Stomach smooth muscle (tissue), 2 donors: ENCODE data around the gene HLA-DMA.
"Not testable (repeated sequence)": the region's sequence is repeated elsewhere in the genome, so short reads cannot be mapped to it uniquely, and the experiment has no call there.

ENCODE experiments used
- H3K27ac ChIP-seq: one replicate; pipeline ENCODE4 v1.7.0; 2013; ENCODE audit warnings: mild to moderate bottlenecking, low read length, inconsistent platforms
- H3K27me3 ChIP-seq, 2 donors: one replicate each; pipeline ENCODE4 v1.7.0; 2013; ENCODE audit warnings: low read length in 2 of 2; ENCODE audit not compliant: insufficient read depth in 2 of 2, control insufficient read depth in 1 of 2
- H3K36me3 ChIP-seq, 2 donors: one replicate each; pipeline ENCODE4 v1.7.0; 2013; ENCODE audit warnings: low read length in 2 of 2; ENCODE audit not compliant: control insufficient read depth in 2 of 2, insufficient read depth in 2 of 2
- H3K4me1 ChIP-seq: one replicate; pipeline ENCODE4 v1.7.0; 2013; ENCODE audit warnings: low read length; ENCODE audit not compliant: control insufficient read depth, insufficient read depth
- H3K4me3 ChIP-seq, 2 donors: one replicate each; pipeline ENCODE4 v1.7.0; 2013; ENCODE audit warnings: low read length in 2 of 2
- H3K9ac ChIP-seq, 2 donors: one replicate each; pipeline ENCODE4 v1.7.0; 2013; ENCODE audit warnings: low read length in 2 of 2, mild to moderate bottlenecking in 1 of 2
- H3K9me3 ChIP-seq, 2 donors: one replicate each; pipeline ENCODE4 v1.7.0; 2013; ENCODE audit warnings: low read length in 2 of 2; ENCODE audit not compliant: control insufficient read depth in 2 of 2
- donor health status: healthy.
- donor health status: Pancreatic carcinoma.

HLA-DMA gene

DNA sequence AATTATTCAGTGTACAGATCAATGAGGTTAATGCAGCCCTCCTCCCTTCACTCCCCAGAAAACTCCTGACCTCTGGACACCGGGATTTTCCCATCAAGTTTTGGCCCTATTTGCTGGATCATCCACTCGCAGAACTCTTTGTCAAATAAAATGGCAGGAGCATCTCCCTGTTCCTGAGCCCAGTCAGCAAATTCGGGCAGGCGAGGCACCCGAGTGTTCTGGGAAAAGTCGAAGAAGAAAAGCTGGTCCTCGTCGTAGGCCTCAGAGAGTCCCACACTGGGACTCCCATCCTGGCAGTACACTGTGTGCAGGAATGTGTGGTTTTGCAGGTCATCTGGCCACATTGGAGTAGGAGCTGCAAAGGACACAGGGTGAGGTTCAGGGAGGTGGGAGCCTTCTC lies 2.4 kb downstream of the HLA-DMA start:
- Histone ChIP-seq H3K9me3 (no peaks in the 10 kb centered on the region), H3K27ac (no peak overlapping the region), H3K36me3 (no peaks in the 10 kb centered on the region), H3K27me3 (no peaks in the 10 kb centered on the region), H3K9ac (no peak overlapping the region), H3K4me3 (no peak overlapping the region), H3K4me1 (peaks cover 14% of the 10 kb centered on the region)

DNA sequence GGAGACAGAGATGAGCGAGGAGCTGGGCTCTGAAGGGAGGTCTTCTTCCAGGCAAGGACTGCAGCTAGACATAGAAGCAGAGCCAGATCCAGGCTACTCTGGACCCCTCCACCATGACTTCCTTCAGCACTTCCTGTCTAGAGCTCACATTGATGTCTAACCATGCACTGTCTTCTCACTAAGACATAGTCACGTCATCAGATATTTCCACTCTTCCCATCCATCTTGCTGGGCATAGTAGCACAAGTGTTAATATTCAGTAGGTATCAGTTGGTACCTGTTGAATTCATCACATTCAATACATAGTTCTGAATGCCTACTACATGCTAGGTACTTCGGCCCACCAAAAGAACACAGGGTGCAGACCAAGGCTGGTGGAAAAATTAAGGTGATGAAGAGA lies 2.9 kb downstream of the HLA-DMA start:
- Histone ChIP-seq H3K27me3 (no peaks in the 10 kb centered on the region), H3K4me3 (no peak overlapping the region), H3K36me3 (no peaks in the 10 kb centered on the region), H3K9ac (no peak overlapping the region), H3K9me3 (no peaks in the 10 kb centered on the region), H3K4me1 (peaks cover 14% of the 10 kb centered on the region), H3K27ac (no peak overlapping the region)

DNA sequence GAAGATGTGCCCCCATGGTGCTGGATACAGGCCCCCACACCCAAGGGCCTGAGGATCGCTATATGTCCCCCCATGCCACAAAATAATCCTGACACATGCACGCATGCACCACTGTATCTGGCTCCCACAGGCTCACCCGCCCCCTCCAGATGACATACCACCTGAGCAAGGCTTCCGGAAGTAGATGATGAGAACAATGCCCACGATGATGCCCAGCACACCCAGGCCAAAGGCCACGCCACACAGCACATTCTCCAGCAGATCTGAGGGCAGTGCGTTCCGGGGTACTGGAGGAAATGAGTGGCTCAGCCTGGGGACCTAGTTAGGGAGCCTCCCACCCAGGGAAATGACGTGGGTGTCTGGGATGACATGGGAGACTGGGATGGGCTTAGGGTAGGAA lies 3.8 kb downstream of the HLA-DMA start:
- H3K4me3 ChIP-seq = no peak overlapping the region
- no peaks in the 10 kb centered on the region for H3K9me3 ChIP-seq
- no peak overlapping the region for H3K27ac ChIP-seq
- no peaks in the 10 kb centered on the region for H3K27me3 ChIP-seq
- no peak overlapping the region for H3K9ac ChIP-seq
- no peaks in the 10 kb centered on the region for H3K36me3 ChIP-seq
- peaks cover 10% of the 10 kb centered on the region for H3K4me1 ChIP-seq

DNA sequence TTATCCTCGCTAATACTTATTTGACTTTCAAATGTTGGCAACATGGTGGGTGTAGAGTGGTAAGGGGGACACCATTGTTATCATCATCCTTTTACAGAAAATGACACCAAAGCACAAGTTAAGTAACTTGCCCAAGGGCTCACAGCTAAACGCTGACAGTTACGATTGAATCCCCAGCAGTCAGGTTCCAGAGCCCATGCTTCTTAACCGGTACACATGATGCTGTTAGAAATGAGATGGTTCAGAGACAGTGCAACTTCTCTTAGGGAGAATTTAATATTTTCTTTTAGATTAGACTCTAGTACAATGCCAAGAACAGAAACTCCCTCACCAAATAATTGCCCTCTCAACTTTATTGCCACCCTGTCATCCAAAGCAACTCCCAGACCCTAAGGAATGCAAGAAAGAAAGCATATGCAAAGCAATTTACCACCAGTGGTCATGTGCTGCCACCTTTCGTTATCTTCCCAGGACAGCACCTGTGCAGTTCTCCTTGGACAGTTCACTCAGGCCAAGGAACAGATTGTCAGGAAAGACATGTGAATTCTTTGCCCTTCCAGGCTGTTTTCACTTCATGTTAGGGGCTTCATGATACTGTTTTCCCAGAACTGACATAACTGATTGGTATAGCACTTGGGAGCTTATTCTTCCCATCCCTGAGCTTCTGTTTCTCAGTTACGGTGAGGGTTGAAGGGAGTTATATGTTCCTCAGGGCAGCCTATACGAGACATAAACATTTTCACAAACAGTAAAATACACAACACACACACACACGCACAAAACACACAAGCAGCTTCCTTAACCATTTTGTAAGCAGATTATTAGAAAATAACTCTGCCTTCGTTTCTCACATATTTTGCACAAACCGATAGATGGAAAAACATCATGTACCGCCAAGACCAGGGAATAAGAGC lies 5.1 kb downstream of the HLA-DMA start:
- H3K27ac ChIP-seq = no peak overlapping the region
- H3K4me1 ChIP-seq = peaks cover 6% of the 10 kb centered on the region
- H3K9ac ChIP-seq = no peak overlapping the region
- no peaks in the 10 kb centered on the region for H3K36me3 ChIP-seq
- H3K4me3 ChIP-seq = no peak overlapping the region
- H3K9me3 ChIP-seq = no peaks in the 10 kb centered on the region
- H3K27me3 ChIP-seq = no peaks in the 10 kb centered on the region

DNA sequence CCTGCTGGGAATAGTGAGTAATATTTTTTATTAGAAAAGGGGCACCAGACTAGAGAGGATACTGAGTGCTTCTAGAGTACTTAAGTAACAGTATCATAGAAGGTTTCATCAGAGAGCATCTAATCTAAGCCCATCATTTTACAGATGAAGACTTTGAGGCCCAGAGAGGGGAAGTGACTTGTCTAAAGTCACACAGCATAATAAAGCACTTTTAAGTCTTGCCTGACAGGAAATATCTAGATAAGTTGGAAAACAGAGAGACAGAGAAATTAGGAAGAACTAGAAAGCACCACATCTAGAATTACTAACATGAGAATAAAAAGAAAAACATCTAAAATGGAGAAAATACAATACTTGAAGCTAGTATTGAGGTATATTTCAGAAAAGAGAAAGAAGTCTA lies 6.0 kb downstream of the HLA-DMA start:
- H3K36me3 ChIP-seq = no peaks in the 10 kb centered on the region
- no peak overlapping the region for H3K4me3 ChIP-seq
- peaks cover under 1% of the 10 kb centered on the region for H3K4me1 ChIP-seq
- H3K27ac ChIP-seq = no peak overlapping the region
- H3K9me3 ChIP-seq = no peaks in the 10 kb centered on the region
- no peaks in the 10 kb centered on the region for H3K27me3 ChIP-seq
- H3K9ac ChIP-seq = no peak overlapping the region

DNA sequence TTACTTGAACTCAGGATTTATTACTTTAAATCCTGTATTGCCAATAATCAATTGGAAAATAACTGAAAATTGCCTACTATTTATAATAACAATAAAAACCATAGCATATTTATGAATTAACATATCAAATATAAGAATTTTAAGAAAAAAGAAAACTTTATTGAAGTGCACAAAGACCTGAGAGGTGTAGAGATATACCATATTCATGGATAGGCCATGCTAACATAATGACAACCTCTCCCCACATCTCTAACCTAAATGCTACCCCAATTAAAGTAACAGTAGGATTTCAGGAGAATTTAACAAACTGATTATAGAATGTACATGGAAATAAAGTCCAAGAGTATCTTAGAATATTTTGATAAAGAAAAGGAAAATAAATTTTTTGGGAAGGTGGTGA lies 6.9 kb downstream of the HLA-DMA start:
- no peaks in the 10 kb centered on the region for H3K4me1 ChIP-seq
- H3K36me3 ChIP-seq = no peaks in the 10 kb centered on the region
- no peaks in the 10 kb centered on the region for H3K27me3 ChIP-seq
- H3K9me3 ChIP-seq = no peaks in the 10 kb centered on the region
- H3K4me3 ChIP-seq = no peak overlapping the region
- no peak overlapping the region for H3K9ac ChIP-seq
- no peak overlapping the region for H3K27ac ChIP-seq

DNA sequence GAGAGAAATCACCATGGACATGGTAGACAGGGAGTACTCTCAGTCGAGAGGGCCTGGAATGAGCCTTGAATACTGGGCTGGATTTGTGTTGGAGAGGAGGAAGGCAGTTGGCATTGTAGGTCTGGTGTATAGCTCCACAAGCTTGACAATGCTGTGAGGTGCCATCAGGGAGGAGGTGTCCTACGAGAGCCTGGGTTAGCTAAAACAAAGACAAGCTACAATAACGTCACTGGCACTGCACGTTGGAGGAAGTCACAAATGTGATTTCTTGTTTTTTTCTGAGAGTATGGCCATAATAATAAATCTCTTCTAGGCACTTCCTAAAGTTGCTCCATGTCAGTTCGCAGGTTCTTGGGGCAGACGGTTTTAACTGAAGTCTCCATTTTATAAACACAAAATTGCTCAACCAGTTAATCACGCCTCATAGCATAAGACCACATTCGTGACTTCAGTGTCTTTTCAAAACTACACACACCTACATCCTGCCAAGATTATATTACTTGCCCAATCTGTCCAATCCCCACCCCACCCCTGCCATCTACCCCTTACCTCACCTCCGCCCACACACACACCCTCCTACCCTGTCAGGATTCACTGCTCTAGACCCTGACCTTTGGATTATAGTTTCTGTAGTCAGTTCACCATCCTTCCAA lies 7.7 kb downstream of the HLA-DMA start:
- Histone ChIP-seq H3K9me3 (no peaks in the 10 kb centered on the region), H3K36me3 (no peaks in the 10 kb centered on the region), H3K27me3 (peaks cover 0 to 2% of the 10 kb centered on the region in 2 donors), H3K4me1 (no peaks in the 10 kb centered on the region), H3K27ac (no peak overlapping the region), H3K9ac (no peak overlapping the region), H3K4me3 (no peak overlapping the region)

DNA sequence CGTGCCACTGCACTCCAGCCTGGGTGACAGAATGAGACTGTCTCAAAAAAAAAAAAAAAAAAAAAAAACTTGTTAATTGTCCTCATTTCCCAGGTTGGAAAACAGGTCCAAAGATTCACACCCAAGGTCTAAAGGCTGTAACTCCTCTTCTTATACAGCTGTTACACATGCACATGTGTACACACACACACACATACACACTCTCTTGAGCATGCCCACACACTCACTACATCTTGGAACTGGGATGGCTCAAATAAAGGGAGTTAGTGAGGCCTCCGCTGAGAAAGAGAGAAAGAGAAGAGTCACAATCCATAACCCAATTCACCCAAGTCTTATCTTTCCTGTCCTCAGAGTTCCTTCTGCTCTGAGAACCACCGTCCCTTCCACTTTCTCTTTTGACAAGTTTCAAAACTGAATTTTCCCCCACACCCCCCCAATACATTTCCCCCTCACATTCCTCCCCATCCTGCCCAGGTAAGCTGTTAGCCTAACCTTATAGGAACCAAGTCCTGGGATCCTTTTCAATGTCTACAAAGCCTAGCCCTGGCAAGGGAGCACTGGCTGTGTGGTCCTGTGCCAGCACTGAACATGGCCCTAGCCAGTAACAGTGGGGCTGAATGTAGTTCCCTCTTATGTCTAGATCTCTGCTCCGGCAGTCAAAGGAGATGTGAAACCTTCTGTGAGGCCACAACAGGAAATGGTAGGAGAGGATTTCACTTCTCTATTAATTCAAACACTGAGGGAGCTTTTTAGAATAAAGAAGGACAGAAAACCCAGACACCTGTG lies 8.8 kb downstream of the HLA-DMA start:
- H3K36me3 ChIP-seq = no peaks in the 10 kb centered on the region
- H3K9ac ChIP-seq = no peak overlapping the region
- H3K27me3 ChIP-seq = peaks cover 0 to 2% of the 10 kb centered on the region in 2 donors
- no peaks in the 10 kb centered on the region for H3K4me1 ChIP-seq
- no peak overlapping the region for H3K27ac ChIP-seq
- H3K4me3 ChIP-seq = no peak overlapping the region
- no peaks in the 10 kb centered on the region for H3K9me3 ChIP-seq

DNA sequence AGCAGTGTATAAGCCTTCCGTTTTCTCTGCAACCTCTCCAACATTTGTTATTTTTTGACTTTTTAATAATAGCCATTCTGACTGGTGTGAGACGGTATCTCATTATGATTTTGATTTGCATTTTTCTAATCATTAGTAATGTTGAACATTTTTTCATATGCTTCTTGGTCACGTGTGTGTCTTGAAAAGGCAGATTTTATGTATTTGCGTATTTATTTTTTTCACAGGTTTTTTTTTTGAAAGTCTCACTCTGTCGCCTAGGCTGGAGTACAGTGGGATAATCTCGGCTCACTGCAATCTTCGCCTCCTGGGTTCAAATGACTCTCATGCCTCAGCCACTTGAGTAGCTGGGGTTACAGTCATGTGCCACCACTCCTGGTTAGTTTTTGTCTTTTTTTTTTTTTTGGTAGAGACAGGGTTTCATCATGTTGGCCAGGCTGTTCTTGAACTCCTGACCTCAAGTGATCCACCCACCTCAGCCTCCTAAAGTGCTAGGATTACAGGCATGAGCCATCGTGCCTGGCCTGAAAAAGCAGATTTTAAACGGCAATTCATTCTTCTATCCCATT lies 10.3 kb downstream of the HLA-DMA start:
- H3K4me1 ChIP-seq, H3K27me3 ChIP-seq, H3K27ac ChIP-seq, H3K36me3 ChIP-seq, H3K9ac ChIP-seq, H3K4me3 ChIP-seq, H3K9me3 ChIP-seq: not testable (repeated sequence)

DNA sequence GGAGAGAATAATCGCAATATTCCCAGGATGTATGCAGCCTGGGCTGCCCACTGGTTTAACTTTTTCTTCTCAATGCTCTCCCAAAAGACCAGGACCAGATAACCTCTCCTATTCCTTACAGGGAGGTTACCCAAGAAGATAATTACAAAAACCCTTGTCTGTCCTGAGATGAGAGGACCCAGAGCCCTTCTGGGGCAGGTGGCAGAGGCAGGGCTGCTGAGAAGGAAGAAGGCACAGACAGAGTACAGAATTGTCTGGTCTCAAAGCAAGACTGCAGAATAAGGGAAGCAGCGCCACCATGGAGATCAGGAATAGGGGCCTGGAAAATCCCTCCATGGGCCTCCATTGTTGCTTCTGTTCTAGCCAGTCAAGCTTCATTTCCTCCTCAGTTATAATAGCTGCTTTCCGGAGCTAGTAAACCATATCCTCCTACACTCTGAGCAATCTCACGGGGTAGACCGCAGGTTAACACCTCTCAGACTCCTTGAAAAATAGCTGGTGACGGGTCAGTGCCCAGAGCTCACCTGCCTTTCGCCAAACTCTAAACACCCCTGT lies 11.6 kb downstream of the HLA-DMA start:
- Histone ChIP-seq H3K4me3 (peak overlapping the region in 1 of 2 donors; percentile 70), H3K27me3 (peaks cover 0 to 5% of the 10 kb centered on the region in 2 donors), H3K4me1 (no peaks in the 10 kb centered on the region), H3K9me3 (no peaks in the 10 kb centered on the region), H3K36me3 (peaks cover 0 to 6% of the 10 kb centered on the region in 2 donors), H3K27ac (no peak overlapping the region), H3K9ac (no peak overlapping the region)
